Osteoblast (primary cell): ENCODE results near the gene GLDN. TPM values are rescaled to one million over a fixed set of nuclear protein-coding genes. Genes with fewer than 3 reads are reported as not detected.

Experiments used
- DNase-seq: peaks from one replicate; pipeline ENCODE4 v3.0.0; 2011; ENCODE audit warnings: low spot score, mixed read lengths; ENCODE audit not compliant: insufficient read length; ENCODE audit errors: missing footprints
- H2AFZ ChIP-seq: 2 replicates; pipeline ENCODE4 v1.6.0; 2011; ENCODE audit warnings: mild to moderate bottlenecking, low read length
- H3K27ac ChIP-seq: 2 replicates; pipeline ENCODE4 v1.5.1; 2011; ENCODE audit warnings: mild to moderate bottlenecking, low read depth, low read length, moderate library complexity
- H3K27me3 ChIP-seq: 2 replicates; pipeline ENCODE4 v1.6.0; 2012; ENCODE audit warnings: mild to moderate bottlenecking, control low read depth, inconsistent platforms, low read length, moderate library complexity; ENCODE audit not compliant: insufficient read depth
- H3K36me3 ChIP-seq: 2 replicates; pipeline ENCODE4 v1.5.1; 2011; ENCODE audit warnings: mild to moderate bottlenecking, low read length, control low read depth, moderate library complexity; ENCODE audit not compliant: insufficient read depth
- H3K4me1 ChIP-seq: 2 replicates; pipeline ENCODE4 v1.5.1; 2011; ENCODE audit warnings: mild to moderate bottlenecking, low read length, control low read depth, moderate library complexity; ENCODE audit not compliant: insufficient read depth
- H3K4me2 ChIP-seq: 2 replicates; pipeline ENCODE4 v1.6.0; 2011; ENCODE audit warnings: mild to moderate bottlenecking, low read length; ENCODE audit not compliant: insufficient read depth
- H3K4me3 ChIP-seq: fragments of 200-600 bp; sonication (generic); 3 replicates; pipeline ENCODE4 v1.5.1; 2012; ENCODE audit warnings: mild to moderate bottlenecking, low read length, inconsistent platforms; ENCODE audit not compliant: insufficient read depth
- H3K79me2 ChIP-seq: 2 replicates; pipeline ENCODE4 v1.6.0; 2012; ENCODE audit warnings: mild to moderate bottlenecking, low read length, control low read depth, inconsistent platforms; ENCODE audit not compliant: insufficient read depth
- H3K9me3 ChIP-seq: 2 replicates; pipeline ENCODE4 v1.5.1; 2011; ENCODE audit warnings: low read depth, low read length, control low read depth
- H4K20me1 ChIP-seq: 2 replicates; pipeline ENCODE4 v1.6.0; 2012; ENCODE audit warnings: mild to moderate bottlenecking, low read length, control low read depth; ENCODE audit not compliant: insufficient read depth
- CTCF ChIP-seq: IDR thresholded peaks from 2 replicates; pipeline ENCODE4 v1.5.1; 2011; ENCODE audit warnings: mild to moderate bottlenecking, low read depth, low read length, moderate library complexity; ENCODE audit errors: extremely low read depth
- total RNA-seq: library from RNA; depleted of rRNA; stranded (reverse); fragments of >200 nt; gene quantifications from 2 replicates; pipeline ENCODE4 v1.2.3, GENCODE V29; 2012

GLDN gene
- total RNA-seq, 1 donor = 1.1 TPM

- no peak overlapping the region for H3K27ac ChIP-seq
- no peaks in the 10 kb centered on the region for H3K9me3 ChIP-seq
- no peaks in the 10 kb centered on the region for H3K36me3 ChIP-seq
- TF ChIP-seq CTCF = no peak
- H3K27me3 ChIP-seq = no peaks in the 10 kb centered on the region
- no peak overlapping the region for H2AFZ ChIP-seq
- DNase-seq = no peak
- no peaks in the 10 kb centered on the region for H4K20me1 ChIP-seq
- H3K4me2 ChIP-seq = no peak overlapping the region
- H3K79me2 ChIP-seq = no peaks in the 10 kb centered on the region
- H3K4me3 ChIP-seq = no peak overlapping the region
- H3K4me1 ChIP-seq = peaks cover 8% of the 10 kb centered on the region
Measured at GRCh38 chr15:51350723-51351122, 9.3 kb downstream of the GLDN start.

- H3K4me3 ChIP-seq = no peak overlapping the region
- DNase-seq = no peak
- no peaks in the 10 kb centered on the region for H4K20me1 ChIP-seq
- H3K9me3 ChIP-seq = no peaks in the 10 kb centered on the region
- H3K4me1 ChIP-seq = peaks cover 5% of the 10 kb centered on the region
- H3K79me2 ChIP-seq = no peaks in the 10 kb centered on the region
- TF ChIP-seq CTCF = no peak
- H3K36me3 ChIP-seq = no peaks in the 10 kb centered on the region
- no peak overlapping the region for H2AFZ ChIP-seq
- no peak overlapping the region for H3K4me2 ChIP-seq
- no peaks in the 10 kb centered on the region for H3K27me3 ChIP-seq
- H3K27ac ChIP-seq = no peak overlapping the region
Measured at GRCh38 chr15:51353976-51354375, 12.5 kb downstream of the GLDN start.

GRCh38 chr15:51355096-51355495 is 13.6 kb downstream of the GLDN start:
- Histone ChIP-seq H3K4me1 (no peaks in the 10 kb centered on the region), H3K27ac (no peak overlapping the region), H3K4me3 (no peak overlapping the region), H3K27me3 (no peaks in the 10 kb centered on the region), H3K9me3 (no peaks in the 10 kb centered on the region), H3K79me2 (no peaks in the 10 kb centered on the region), H4K20me1 (no peaks in the 10 kb centered on the region), H2AFZ (no peak overlapping the region), H3K36me3 (no peaks in the 10 kb centered on the region), H3K4me2 (no peak overlapping the region)
- no peak for DNase-seq
- no peak for TF ChIP-seq CTCF

- H4K20me1 ChIP-seq = no peaks in the 10 kb centered on the region
- H3K4me3 ChIP-seq = no peak overlapping the region
- H3K4me2 ChIP-seq = no peak overlapping the region
- no peaks in the 10 kb centered on the region for H3K36me3 ChIP-seq
- no peaks in the 10 kb centered on the region for H3K27me3 ChIP-seq
- no peak for TF ChIP-seq CTCF
- DNase-seq = no peak
- H3K27ac ChIP-seq = no peak overlapping the region
- H3K79me2 ChIP-seq = no peaks in the 10 kb centered on the region
- no peak overlapping the region for H2AFZ ChIP-seq
- no peaks in the 10 kb centered on the region for H3K4me1 ChIP-seq
- H3K9me3 ChIP-seq = no peaks in the 10 kb centered on the region
Measured at GRCh38 chr15:51356147-51356546, 14.7 kb downstream of the GLDN start.
